Posterior vena cava (tissue), 2 donors: ENCODE results near the gene CDT1. TPM values are rescaled to one million over a fixed set of nuclear protein-coding genes. Genes with fewer than 3 reads are reported as not detected.

Experiments
- DNase-seq: peaks from one replicate; pipeline ENCODE4 v3.0.0-alpha.2; 2020; ENCODE audit warnings: low spot score
- intact Hi-C, 2 donors: fragments of 100-400 bp; cut with DNase I; formaldehyde crosslinking; loops; one replicate each; pipeline versions ENCODE4 v1.14.1 to v1.14.2; 2022 to 2023
- total RNA-seq, 2 donors: library from RNA; stranded (reverse); fragmentation: NEBNext Ultra II Directional; extraction: Animal tissue kit (Norgen Biotek cat#: 25700); gene quantifications; one replicate each; pipeline ENCODE4 v1.2.1, GENCODE V29; 2021
- donor health status: DM: yes; HTN: yes; CAD: no.
- donor health status: DM: yes; HTN: yes; CAD: no.

The CDT1 gene
- total RNA-seq, 2 donors from 2014 or later, result 0.57 to 2.0 TPM

DNA sequence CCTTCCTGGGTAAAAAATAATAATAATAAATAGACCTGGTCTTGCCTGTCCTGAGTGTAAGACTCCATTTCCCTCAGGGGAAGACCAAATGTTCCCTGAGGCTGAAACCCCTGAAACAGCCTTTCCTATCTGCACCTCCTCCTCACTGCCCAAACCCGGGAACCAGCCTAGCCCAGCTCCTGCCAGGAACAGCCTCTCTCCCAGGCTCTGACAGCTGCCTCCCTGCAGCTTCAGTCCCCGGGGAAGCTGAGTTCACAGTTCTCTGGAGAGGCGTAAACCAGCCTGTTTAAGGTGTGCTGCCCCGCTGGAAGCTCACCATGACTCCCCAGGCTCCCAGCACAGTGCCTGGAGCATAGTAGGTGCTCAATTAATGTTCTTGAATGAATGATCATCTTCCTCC is 7.3 kb upstream of the CDT1 start:
- intact Hi-C loops, result no loop called here

GRCh38 chr16:88798073-88798472 is 5.5 kb upstream of the CDT1 start:
- intact Hi-C loops, result no loop called here
- DNase-seq, result no peak

More for the DNA sequence above, 7.3 kb upstream of the CDT1 start:
- no peak for DNase-seq

- DNase-seq, result no peak
- intact Hi-C loops, result no loop called here
Observed at GRCh38 chr16:88798772-88799455, 4.7 kb upstream of the CDT1 start.

- intact Hi-C loops, result no loop called here
- no peak for DNase-seq
Observed at GRCh38 chr16:88799569-88800276, 3.9 kb upstream of the CDT1 start.

DNA sequence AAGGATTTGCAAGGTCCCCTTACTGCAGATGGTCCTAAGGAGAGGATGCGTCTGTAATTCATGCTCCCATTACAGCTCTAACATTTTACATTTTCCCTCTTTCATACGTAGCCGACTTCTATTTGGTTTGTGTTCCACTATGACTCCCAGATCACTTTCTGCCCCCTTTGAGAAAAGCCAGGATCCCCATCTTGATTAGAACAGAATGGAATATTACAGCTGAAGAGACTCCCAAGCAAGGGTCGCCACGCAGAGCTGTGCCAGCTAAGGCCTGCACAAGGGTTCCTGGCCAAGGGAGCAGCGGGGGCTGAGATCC is 3.4 kb upstream of the CDT1 start:
- intact Hi-C loops, result no loop called here
- no peak for DNase-seq

GRCh38 chr16:88804173-88804551 is 573 bp downstream of the CDT1 start:
- no peak for DNase-seq

GRCh38 chr16:88804552-88805339 is 1.2 kb downstream of the CDT1 start:
- no peak for DNase-seq
- intact Hi-C loops, result no loop called here

More at GRCh38 chr16:88804173-88804551, 573 bp downstream of the CDT1 start:
- intact Hi-C loops, result no loop called here

GRCh38 chr16:88805340-88805715 is 1.7 kb downstream of the CDT1 start:
- intact Hi-C loops, result no loop called here

DNA sequence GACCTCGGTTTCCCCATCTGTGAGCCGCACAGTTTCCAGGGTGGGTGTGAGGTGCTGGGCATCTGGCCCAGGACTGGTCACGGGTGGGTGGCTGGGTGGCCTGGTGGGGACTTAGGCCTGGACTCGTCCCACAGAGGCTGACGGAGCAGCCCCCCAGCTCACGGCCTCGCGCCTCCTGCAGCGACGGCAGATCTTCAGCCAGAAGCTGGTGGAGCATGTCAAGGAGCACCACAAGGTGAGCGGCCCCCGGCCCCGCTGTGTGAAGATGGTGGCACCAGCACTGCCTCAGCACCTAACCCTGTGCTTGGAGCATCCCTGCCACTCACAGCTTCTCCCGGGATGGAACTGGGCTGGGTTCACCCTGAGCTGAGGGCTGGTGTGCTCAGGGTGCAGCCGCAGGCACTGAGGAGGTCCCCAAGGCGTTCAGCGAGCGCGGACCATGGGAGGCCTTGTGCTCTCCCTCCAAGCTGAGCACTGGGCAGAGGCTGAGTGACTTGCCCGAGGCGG is 2.4 kb downstream of the CDT1 start:
- no peak for DNase-seq
- intact Hi-C loops, result loop anchor here in 1 of 2 donors (1.0 kb wide), 1 partner anchor 28 kb away; no protein-coding TSS in a partner anchor

More at GRCh38 chr16:88805340-88805715, 1.7 kb downstream of the CDT1 start:
- DNase-seq, result no peak

GRCh38 chr16:88806491-88807111 is 3.0 kb downstream of the CDT1 start:
- intact Hi-C loops, result loop anchor here in 1 of 2 donors (1.0 kb wide), 1 partner anchor 28 kb away; no protein-coding TSS in a partner anchor
- DNase-seq, result no peak

- DNase-seq, result no peak
- intact Hi-C loops, result no loop called here
Observed at GRCh38 chr16:88807142-88807625, 3.6 kb downstream of the CDT1 start.

DNA sequence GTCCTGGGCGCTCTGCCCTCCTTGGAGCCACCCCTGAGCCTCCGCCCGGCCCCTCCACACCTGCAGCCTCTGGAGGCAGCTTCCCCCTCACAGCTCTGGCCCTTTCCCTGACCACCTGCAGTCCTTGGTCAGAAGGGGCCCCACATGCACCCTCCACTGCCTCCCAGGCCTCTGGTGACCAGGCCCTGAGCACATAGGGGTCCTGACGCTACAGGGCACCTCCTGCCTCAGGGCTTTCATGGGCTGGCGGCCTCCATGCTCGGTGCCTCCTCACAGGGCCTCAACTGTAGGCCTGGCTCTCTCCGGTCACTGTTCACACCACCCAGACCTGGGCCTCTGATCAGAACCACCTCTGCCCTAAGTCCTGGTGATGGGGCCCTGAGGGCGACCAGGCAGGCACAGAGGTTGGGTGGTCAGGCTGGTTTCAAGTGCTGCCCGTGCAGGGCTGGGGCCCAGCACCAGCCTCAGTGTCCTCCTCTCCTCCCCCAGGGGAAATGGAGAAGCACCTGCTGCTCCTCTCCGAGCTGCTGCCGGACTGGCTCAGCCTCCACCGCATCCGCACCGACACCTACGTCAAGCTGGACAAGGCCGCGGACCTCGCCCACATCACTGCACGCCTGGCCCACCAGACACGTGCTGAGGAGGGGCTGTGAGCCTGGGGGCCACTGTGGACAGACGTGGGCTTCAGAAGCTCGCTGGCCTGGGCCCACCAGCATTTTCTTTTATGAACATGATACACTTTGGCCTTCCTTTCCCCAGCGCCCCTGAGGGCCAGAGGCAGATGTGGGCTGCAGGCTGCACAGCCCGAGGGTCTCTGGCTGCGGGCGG is 4.3 kb downstream of the CDT1 start:
- intact Hi-C loops, result no loop called here
- DNase-seq, result no peak

- intact Hi-C loops, result no loop called here
Observed at GRCh38 chr16:88809068-88809675, 5.6 kb downstream of the CDT1 start.

GRCh38 chr16:88809676-88810165 is 6.1 kb downstream of the CDT1 start:
- DNase-seq, result no peak
- intact Hi-C loops, result no loop called here

More at GRCh38 chr16:88809068-88809675, 5.6 kb downstream of the CDT1 start:
- no peak for DNase-seq

DNA sequence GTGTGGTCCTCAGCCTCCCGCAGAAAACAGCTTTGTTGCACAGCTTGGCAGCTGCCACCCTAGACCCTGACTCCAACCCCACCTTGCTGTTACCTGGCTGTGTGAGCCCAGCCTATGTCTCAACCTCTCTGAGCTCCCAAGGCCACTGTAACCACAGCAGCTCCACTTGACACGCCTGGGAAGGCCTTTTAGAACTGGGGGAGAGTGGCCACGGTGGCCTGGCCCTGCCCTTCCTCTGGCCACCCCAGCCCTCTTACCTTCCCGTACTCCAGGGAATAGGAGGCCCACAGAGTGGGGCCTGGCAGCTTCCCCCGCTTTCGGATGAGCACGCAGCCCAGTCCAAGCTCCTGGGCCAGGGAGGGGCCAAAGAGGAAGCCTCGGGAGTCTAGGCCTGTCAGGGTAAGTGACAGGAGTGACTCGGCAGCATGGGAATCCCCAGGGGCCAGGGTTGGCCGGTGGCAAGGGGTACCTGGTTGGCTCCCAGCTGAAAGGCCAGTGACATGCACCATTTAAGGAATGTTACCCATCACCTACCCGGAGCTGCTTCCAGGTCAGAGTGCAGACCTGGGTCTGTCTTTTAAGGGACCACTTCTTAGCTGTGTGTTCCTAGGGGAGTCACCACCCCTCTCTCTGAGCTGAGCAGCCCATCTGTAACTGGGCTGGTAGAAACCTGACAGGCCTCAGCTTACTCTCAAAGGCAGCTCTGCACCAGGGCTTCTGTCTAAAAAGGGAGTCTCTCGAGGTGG is 6.8 kb downstream of the CDT1 start:
- DNase-seq, result no peak
- intact Hi-C loops, result no loop called here

GRCh38 chr16:88810912-88811768 is 7.6 kb downstream of the CDT1 start:
- intact Hi-C loops, result no loop called here
- peak; percentile 95 for DNase-seq
